GM08714 (cell line): ENCODE measurements around the gene OR2T33.
"Not testable (repeated sequence)": the region's sequence is repeated elsewhere in the genome, so short reads cannot be mapped to it uniquely, and the experiment has no call there.

Experiments
- H3K4me3 ChIP-seq: fragments of 200-500 bp; sonication (Bioruptor generic); 2 replicates; pipeline ENCODE4 v1.5.1; 2014; ENCODE audit warnings: mild to moderate bottlenecking, low read length, inconsistent platforms
- ZNF274 ChIP-seq: IDR thresholded peaks from 2 replicates; pipeline ENCODE4 v1.6.1; 2012; ENCODE audit warnings: mild to moderate bottlenecking, low read depth, low read length

OR2T33 gene, protein sequence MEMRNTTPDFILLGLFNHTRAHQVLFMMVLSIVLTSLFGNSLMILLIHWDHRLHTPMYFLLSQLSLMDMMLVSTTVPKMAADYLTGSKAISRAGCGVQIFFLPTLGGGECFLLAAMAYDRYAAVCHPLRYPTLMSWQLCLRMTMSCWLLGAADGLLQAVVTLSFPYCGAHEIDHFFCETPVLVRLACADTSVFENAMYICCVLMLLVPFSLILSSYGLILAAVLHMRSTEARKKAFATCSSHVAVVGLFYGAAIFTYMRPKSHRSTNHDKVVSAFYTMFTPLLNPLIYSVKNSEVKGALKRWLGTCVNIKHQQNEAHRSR

DNA sequence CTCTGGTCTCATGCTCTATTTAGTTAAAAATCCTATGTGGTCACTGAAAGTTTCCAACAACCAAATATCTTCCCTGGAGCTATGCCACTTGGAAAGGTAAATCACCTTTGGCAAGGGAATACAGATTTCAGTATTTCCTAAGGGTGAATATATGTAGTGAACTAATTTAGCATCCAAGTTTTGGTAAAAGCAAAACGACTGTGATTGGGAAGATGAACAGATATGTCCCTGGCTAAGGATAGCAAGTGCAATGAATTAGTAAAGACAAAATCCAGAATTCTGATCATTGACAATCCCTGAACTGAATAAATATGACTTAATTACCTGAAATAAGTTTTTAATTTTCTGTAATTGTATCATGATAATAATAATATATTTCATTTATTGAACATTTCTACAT lies at the start of gene OR2T33:
Gene OR2T33, minus strand, starts transcription at position 101 of the 400 bp plus-strand sequence. CDS start 4,162 bp downstream, outside the sequence.
- TF ChIP-seq ZNF274 = no peak
- H3K4me3 ChIP-seq = no peak within 1 kb of the TSS

DNA sequence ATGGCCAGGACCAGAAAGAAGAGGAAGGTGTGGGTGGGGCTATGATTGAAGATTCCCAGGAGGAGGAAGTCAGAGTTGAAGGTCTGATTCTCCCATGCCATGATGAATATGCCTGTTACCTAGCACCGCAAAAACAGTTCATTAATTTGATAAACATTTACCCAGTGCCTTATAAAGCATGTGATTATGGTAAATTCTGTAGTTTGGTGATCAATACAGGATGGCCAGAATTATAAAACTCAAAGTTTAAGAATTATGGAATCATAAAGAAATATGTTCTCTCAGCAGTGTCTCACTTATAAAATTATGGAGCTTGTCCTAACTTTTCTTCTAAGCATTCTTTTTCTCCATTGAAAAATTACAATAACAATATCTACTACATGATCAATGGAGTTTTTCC lies 46.7 kb upstream of the OR2T33 start, which contains the start of gene OR2M7:
Gene OR2M7, minus strand, starts transcription at position 101 of the 400 bp plus-strand sequence. Its CDS starts 0 bp downstream, at position 101.
- H3K4me3 ChIP-seq = no peak within 1 kb of the TSS
- no peak for TF ChIP-seq ZNF274

DNA sequence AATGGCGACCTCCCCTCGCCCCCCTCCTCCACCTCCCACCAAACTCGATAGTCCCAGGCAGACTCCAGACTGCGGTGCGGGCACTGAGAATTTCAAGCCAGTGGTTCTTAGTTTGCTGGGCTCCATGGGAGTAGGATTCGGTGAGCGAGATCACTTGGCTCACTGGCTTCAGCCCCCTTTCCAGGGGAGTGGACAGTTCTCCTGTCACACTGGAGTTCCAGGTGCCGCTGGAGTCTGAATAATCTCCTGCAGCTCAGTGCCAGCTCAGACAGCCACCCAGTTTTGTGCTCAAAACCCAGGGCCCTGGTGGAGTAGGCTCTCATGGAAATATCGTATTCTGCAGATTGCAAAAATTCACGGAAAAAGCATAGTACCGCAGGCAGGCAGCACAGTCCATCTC lies 39.0 kb upstream of the OR2T33 start:
- no peak overlapping the region for H3K4me3 ChIP-seq
- TF ChIP-seq ZNF274 = no peak

DNA sequence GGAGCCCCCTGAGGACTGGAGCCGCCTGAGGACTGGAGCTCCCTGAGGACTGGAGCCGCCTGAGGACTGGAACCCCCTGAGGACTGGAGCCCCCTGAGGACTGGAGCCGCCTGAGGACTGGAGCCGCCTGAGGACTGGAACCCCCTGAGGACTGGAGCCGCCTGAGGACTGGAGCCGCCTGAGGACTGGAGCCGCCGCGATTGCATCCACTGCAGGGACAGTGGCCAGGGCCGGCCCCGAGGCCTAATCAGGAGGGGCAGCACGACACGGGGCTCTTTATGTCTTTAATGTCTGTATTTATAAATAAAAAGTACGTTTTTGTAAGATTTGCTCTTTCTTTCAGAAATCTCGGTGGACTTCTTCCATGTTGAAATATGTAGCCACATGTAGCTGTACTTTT lies 29.0 kb upstream of the OR2T33 start:
- not testable (repeated sequence) for H3K4me3 ChIP-seq

DNA sequence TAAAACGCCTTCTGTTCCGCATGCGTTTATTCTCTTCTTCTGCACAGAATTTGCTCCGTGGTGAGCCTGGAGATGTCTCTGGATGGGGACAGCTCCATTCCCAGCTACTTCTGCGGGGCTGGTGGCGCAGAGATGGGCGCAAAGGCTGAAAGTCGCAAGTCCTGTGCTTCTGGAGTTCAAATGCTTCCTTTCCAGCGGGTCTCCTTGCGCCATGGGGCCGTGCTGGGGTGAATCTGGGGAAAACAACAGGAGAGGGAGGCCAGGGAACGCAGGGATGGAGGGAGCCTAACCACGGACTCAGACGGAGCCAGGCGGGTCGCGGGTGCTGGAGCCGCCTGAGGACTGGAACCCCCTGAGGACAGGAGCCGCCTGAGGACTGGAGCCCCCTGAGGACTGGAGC lies 28.3 kb upstream of the OR2T33 start:
- TF ChIP-seq ZNF274 = no peak
- H3K4me3 ChIP-seq = no peak overlapping the region

DNA sequence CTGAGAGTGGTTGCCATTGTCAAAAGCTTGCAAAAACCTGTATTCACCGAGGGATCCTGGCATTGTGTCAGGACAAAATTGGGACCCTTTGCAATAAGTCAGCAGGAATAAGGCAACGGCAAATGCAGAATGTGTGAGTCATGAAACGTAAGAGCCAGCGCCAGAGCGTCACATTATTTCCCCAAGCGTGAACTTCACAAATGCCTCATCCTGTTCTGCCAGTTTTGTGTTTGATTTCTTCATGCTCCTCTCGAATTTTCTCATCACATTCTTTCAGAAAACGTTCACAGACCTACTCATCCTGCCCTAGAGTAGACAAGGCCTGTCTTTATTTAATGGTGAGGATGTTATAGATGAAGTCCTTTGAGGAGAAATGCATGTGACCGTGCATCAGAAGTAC lies 27.9 kb upstream of the OR2T33 start:
- H3K4me3 ChIP-seq = not testable (repeated sequence)

DNA sequence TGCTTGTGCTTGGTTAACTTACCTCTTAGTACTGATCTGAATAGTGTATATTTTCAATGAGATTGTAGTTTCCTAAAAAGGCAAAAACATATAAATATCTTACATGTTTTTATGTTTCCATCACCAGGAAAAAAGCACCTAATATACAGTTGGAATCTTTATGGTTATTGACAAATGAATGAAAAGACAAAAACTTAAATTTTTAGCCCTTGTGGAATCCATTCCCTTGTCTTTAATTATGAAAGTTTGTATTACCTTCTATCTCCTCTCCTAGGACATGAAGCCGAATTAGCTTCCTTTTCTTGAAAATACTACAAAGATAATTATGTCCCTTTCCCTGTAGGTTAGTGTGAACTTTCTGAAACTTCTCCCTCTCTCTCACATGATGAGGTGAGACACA lies 25.5 kb upstream of the OR2T33 start, which contains the start of gene OR2T12:
Gene OR2T12, minus strand, starts transcription at position 101 of the 400 bp plus-strand sequence. CDS start 7,846 bp downstream, outside the sequence.
- no peak for TF ChIP-seq ZNF274

DNA sequence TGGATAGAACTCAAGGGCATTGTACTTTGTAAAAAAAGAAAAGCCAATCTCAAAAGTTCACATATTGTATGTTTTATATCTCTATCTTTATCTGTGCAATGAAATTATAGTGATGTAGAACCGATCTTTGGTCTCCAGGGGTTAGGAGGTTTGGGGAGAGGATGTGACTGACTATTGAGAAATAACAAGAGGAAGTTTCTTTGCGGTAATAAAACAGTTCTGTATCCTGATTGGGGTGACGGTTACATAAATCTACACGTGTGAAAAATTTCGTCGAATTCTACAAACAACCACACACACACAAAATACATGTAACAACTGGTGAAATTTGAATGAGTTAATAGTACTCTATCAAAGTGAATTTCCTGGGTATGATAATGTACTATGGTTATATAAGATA lies 10.6 kb upstream of the OR2T33 start:
- no peak for TF ChIP-seq ZNF274
- no peak overlapping the region for H3K4me3 ChIP-seq

More for the DNA sequence above, 25.5 kb upstream of the OR2T33 start, which contains the start of gene OR2T12:
- H3K4me3 ChIP-seq = no peak within 1 kb of the TSS

DNA sequence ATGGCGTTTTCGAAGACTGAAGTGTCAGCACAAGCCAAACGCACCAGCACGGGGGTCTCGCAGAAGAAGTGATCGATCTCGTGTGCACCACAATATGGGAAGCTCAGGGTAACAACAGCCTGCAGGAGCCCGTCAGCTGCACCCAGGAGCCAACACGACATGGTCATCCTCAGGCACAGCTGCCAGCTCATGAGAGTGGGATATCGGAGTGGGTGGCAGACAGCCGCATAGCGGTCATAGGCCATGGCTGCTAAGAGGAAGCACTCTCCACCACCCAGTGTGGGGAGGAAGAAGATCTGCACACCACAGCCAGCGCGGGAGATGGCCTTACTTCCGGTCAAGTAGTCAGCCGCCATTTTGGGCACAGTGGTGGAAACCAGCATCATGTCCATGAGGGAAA lies 4.6 kb downstream of the OR2T33 start:
- not testable (repeated sequence) for H3K4me3 ChIP-seq

DNA sequence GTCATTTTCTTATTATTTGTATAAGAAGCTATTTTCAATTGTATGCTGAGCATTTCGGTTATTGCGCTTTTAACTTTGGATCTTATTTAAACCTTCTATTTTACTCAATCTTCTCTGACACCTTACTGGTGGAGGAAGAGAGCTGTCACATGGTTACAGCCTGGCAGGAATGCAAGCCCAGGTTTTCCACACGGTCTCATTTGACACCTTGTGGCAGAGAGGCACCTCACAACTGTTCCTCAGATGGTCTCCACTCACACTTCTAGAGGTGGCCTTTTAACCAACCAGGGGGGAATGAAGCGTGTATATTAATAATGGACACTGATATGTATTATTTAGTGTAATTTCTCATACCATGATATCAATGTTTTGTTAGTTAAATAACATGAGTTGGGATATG lies 9.6 kb downstream of the OR2T33 start:
- H3K4me3 ChIP-seq = no peak overlapping the region
- TF ChIP-seq ZNF274 = no peak

DNA sequence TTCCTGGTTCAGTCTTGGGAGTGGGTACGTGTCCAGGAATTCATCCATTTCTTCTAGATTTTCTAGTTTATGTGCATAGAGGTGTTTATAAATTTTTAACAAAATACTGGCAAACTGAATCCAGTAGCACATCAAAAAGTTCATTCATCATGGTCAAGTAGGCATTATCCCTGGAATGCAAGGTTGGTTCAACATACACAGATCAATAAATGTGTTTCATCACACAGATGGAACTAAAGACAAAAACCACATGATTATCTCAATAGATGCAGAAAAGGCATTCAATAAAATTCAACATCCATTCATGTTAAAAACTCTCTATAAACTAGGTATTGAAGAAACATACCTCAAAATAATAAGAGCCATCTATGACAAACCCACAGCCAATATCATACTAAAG lies 18.5 kb downstream of the OR2T33 start:
- H3K4me3 ChIP-seq = not testable (repeated sequence)

DNA sequence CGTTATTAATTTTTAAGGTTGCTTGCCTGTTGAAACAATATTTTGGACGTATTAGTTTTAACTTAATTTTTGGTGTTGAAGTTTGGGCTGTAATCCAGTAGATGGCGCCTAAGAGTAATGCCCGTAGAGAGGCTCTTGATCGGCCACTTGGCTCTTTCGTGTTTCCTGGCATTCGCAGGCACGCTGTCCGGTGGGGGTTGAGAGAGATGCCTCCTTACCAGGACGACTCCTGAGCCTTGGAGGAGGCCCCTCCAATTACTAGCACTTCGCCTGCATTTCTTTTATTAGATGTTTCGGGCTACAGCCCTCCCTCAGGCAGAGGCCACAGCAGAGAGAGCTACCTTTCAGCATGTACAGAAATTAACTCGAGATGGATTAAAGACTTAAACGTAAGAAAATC lies 34.6 kb downstream of the OR2T33 start:
- no peak for TF ChIP-seq ZNF274
- H3K4me3 ChIP-seq = no peak overlapping the region

DNA sequence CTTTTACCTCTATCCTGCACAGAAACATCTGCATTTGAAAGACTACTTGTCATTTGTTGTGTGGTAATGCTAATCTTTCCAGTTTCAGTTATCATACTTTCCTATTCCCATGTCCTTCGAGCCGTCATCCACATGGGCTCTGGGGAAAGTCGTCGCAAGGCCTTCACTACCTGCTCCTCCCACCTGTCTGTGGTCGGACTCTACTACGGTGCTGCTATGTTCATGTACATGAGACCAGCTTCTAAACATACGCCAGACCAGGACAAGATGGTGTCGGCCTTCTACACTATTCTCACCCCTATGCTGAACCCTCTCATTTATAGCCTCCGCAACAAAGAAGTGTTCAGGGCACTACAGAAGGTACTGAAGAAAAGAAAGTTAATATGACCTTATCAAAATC lies 38.3 kb downstream of the OR2T33 start:
- H3K4me3 ChIP-seq = no peak overlapping the region
- TF ChIP-seq ZNF274 = no peak

DNA sequence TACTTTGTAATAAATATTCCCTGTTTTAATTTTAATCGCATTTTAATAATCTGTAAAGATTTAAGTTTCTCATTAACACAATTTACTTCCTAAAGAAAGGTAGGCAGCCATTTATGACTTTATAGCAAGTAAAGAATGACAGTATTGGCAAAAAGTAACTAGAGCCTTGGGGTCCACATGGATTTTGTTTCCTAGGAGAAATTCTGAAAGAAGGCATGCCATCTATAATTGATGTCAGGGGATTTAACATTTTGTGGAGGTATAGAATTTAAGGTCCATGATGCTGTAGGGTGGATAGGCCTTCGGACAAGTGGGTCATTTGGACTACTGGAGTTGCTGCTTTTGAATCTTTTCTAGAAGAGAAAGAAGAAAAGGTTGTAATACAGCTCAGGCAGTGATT lies 46.7 kb downstream of the OR2T33 start, which contains the start of gene OR2M4:
Gene OR2M4, plus strand, starts transcription at position 301 of the 400 bp plus-strand sequence. CDS start 7,512 bp downstream, outside the sequence.
- no peak for TF ChIP-seq ZNF274
- H3K4me3 ChIP-seq = no peak within 1 kb of the TSS

DNA sequence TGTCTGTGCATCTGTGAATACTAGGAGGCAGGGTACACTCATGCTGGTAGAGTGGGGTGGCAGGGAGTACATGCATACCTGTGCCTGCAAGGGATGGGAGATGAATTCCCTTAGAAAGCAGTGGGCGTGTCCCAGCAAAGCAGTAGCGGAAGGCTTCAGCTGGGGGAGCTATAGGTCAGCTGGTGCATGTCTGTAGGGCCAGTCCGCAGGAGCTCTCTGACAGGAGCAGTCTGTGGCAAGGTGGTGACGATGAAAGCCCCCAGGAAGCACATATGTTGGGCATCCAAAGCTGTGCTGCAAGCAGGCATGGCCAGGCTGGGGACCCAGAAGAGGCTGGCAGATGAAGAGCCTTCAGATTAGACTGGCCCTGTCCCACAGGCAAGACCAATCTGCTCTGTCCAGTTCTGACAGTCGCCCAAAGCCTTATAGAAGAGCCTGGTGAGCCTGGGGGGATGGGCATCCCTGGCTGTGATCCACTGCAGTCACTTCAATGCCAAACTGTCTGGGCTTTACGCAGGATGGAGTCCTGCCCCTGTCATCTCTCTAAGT lies 48.3 kb downstream of the OR2T33 start:
- no peak overlapping the region for H3K4me3 ChIP-seq
- TF ChIP-seq ZNF274 = no peak

DNA sequence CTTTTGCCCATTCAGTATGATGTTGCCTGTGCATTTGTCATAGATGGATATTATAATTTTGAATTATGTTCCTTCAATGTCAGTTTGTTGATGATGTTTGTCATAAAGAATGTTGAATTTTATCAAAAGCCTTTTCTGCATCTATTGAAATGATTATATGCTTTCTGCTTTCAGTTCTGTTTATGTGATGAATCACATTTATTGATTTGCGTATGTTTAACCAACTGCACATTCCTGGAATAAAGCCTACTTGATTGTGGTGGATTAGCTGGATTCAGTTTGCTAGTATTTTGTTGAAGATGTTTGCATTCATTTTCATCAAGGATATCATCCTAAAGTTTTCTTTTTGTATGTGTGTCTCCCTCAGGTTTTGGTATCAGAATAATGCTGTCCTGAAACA lies 52.2 kb downstream of the OR2T33 start:
- no peak overlapping the region for H3K4me3 ChIP-seq
- no peak for TF ChIP-seq ZNF274
